ENCODE data around the gene SLCO4A1.
A peak's percentile ranks its signal among the peaks of the same experiment; 100 is the strongest.

The SLCO4A1 gene

DNA sequence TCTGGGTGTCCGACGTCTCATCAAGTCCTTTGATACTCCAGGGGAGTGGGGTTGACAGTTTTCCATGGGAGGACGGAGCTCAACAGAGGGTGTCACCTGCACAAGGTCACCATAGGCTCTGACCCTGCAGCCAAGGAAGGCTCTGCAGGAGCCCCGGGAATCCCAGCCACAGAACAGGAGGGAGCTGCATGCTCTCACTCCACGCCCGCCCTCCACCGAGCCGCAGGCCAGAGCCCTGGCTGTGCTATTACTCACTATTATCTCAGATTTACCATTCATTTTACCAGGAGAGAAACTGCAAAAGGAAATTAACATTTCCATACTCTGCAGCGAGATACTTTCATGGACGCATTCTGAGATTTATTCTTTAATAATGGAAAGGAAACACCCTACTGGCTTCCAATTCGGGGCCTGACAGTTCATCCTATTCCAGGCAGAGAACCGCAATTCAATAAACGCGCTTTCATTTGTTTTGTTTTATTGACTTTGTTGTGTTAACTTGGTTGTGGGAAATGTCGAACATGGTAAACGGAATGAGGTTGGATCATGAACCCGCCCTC is 48.0 kb downstream of the SLCO4A1 start:
- no peak overlapping the region for H3K4me3 ChIP-seq (ENCODE audit: extremely low read depth, insufficient read depth, low read length, poor library complexity, severe bottlenecking)
- no peaks in the 10 kb centered on the region for H3K36me3 ChIP-seq (ENCODE audit: control insufficient read depth, insufficient read depth, low read length)
- H3K9me3 ChIP-seq (ENCODE audit: control insufficient read depth, low read length): no peaks in the 10 kb centered on the region
- H3K27ac ChIP-seq (ENCODE audit: low read depth, low read length, severe bottlenecking): no peak overlapping the region
- WGBS, 2 experiments (ENCODE audit: insufficient coverage in 2 of 2): 82 to 88% methylated on average over 8 to 12 of the region's 17 CpGs
- peaks cover 28% of the 10 kb centered on the region for H3K4me1 ChIP-seq (ENCODE audit: control insufficient read depth, insufficient read depth, low read length, poor library complexity, severe bottlenecking)

DNA sequence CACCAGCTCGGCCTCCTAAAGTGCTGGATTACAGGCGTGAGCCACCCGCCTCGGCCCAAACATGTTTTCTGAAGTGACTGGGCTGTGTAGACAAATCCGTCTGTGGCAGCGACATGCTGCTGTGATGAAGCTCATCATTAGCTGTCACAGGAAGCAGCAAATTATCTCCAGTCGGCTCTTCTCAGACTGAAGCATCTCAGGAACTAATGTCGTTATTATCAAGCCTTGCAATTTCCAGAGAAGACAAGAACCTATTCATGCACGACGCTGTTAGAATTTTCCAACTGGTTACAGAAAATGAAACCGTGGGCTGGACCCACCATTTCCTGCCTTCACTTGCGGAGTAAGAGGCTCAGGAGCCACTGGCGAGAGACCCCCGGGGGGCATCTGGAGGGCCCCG is 49.2 kb downstream of the SLCO4A1 start:
- Histone ChIP-seq H3K9me3 (ENCODE audit: control insufficient read depth, low read length) (no peaks in the 10 kb centered on the region), H3K4me1 (ENCODE audit: control insufficient read depth, insufficient read depth, low read length, poor library complexity, severe bottlenecking) (peaks cover 19% of the 10 kb centered on the region), H3K36me3 (ENCODE audit: control insufficient read depth, insufficient read depth, low read length) (no peaks in the 10 kb centered on the region), H3K4me3 (ENCODE audit: extremely low read depth, insufficient read depth, low read length, poor library complexity, severe bottlenecking) (no peak overlapping the region), H3K27ac (ENCODE audit: low read depth, low read length, severe bottlenecking) (peak overlapping the region; percentile 36)
- 89 to 93% methylated on average over 15 of the region's 15 CpGs for WGBS, 2 experiments (ENCODE audit: insufficient coverage in 2 of 2)

DNA sequence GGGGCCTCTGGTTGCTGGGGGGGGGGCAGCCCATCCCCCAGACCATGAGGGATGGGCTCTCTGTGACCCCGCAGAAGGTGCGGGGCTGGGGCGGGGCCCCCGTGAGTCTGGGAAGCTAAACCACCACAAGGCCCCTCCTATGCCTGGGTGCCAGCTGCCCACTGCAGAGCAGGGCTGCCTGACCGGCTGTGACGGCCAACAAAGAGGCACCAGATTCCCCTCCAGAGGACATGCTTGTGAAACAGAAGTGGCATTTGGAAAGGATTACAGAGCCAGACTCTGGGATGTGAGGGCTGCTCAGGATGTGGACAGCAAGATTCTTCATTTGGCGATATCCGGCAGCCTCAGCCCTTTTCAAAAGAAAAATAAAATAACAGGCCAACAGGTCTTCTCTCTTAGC is 49.9 kb downstream of the SLCO4A1 start:
- peaks cover 15% of the 10 kb centered on the region for H3K4me1 ChIP-seq (ENCODE audit: control insufficient read depth, insufficient read depth, low read length, poor library complexity, severe bottlenecking)
- H3K27ac ChIP-seq (ENCODE audit: low read depth, low read length, severe bottlenecking): peak overlapping the region; percentile 10
- 96 to 100% methylated on average over 4 to 6 of the region's 8 CpGs for WGBS, 2 experiments (ENCODE audit: insufficient coverage in 2 of 2)
- no peak overlapping the region for H3K4me3 ChIP-seq (ENCODE audit: extremely low read depth, insufficient read depth, low read length, poor library complexity, severe bottlenecking)
- no peaks in the 10 kb centered on the region for H3K9me3 ChIP-seq (ENCODE audit: control insufficient read depth, low read length)
- no peaks in the 10 kb centered on the region for H3K36me3 ChIP-seq (ENCODE audit: control insufficient read depth, insufficient read depth, low read length)

DNA sequence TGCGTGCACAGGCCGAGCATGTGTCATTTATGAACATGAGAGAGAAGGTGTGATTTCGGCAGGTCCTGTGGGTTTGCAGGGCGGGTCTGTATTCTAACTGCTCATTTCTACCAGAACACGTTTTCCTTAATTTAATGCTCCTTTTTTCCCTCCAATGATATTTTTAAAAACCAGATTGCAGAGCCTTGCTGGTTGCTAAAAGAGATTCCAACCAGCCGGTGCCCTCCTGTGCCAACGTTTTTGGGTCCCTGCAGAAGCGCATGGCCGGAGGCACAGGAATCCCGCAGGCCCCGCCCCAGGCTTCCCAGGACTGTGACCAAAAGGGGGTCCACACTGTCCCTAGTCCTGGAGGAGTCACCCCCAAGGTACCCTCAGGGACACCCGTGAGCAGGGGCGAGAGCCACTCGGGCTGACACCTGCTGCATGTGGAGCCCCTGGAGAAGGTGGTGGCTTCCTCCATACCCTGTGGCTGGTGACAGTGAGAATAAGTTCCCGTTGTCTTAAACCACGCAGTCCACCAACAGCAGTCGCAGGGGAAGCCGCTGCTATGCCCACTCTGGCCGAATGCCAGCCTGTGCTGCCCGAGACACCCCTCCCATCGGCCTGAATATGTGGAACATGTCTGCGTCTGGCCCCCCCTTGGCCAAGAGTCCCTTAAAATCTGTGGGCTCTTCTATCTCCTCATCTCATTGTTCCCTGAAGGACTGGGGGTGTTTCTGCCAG is 50.7 kb downstream of the SLCO4A1 start:
- no peak overlapping the region for H3K4me3 ChIP-seq (ENCODE audit: extremely low read depth, insufficient read depth, low read length, poor library complexity, severe bottlenecking)
- WGBS, 2 experiments (ENCODE audit: insufficient coverage in 2 of 2): 88 to 91% methylated on average over 18 to 19 of the region's 22 CpGs
- no peak overlapping the region for H3K27ac ChIP-seq (ENCODE audit: low read depth, low read length, severe bottlenecking)
- H3K36me3 ChIP-seq (ENCODE audit: control insufficient read depth, insufficient read depth, low read length): no peaks in the 10 kb centered on the region
- H3K4me1 ChIP-seq (ENCODE audit: control insufficient read depth, insufficient read depth, low read length, poor library complexity, severe bottlenecking): peaks cover 15% of the 10 kb centered on the region
- no peaks in the 10 kb centered on the region for H3K9me3 ChIP-seq (ENCODE audit: control insufficient read depth, low read length)

DNA sequence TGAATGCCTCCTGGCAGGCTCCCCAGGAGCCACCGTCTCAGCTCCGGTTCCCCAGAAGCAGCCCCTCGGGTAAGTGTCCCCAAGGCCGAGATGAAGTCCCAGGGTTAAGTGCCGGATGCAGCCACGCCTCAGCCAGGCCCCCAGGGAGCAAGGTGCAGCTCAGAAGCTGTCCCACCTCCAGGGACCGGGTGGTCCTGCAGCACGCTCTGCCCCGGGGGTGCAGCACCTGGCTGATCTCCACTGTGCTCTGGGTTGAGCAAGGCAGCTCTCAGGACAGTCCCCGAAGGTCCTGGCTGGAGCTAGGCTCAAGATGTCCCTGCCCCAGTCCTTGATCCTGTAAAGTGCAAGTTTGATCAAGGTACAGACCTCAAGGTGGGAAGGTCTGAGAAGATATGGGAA is 51.2 kb downstream of the SLCO4A1 start:
- Histone ChIP-seq H3K36me3 (ENCODE audit: control insufficient read depth, insufficient read depth, low read length) (no peaks in the 10 kb centered on the region), H3K4me1 (ENCODE audit: control insufficient read depth, insufficient read depth, low read length, poor library complexity, severe bottlenecking) (peaks cover 11% of the 10 kb centered on the region), H3K27ac (ENCODE audit: low read depth, low read length, severe bottlenecking) (no peak overlapping the region), H3K4me3 (ENCODE audit: extremely low read depth, insufficient read depth, low read length, poor library complexity, severe bottlenecking) (no peak overlapping the region), H3K9me3 (ENCODE audit: control insufficient read depth, low read length) (no peaks in the 10 kb centered on the region)
- WGBS, 2 experiments (ENCODE audit: insufficient coverage in 2 of 2): 90 to 91% methylated on average over 10 of the region's 10 CpGs

DNA sequence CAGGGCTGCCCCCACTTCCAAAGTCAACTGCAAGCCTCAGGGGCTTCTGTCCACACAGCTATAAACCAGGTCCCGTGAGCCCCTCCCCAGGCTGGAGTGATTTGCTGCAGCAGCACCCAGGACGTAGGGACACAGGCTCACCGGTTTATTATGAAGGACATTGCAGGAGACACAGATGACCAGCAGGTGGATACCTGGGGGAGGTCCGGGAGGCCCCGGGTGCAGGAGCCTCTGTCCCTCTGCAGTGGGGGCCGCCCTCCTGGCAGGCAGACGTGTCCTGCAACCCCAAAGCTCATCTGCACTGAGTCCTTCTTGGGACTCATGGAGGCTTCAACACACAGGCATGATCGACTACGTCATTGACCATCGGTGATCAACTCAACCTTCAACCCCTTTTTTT is 51.8 kb downstream of the SLCO4A1 start:
- H3K9me3 ChIP-seq (ENCODE audit: control insufficient read depth, low read length): no peaks in the 10 kb centered on the region
- 87 to 89% methylated on average over 6 to 9 of the region's 10 CpGs for WGBS, 2 experiments (ENCODE audit: insufficient coverage in 2 of 2)
- no peaks in the 10 kb centered on the region for H3K36me3 ChIP-seq (ENCODE audit: control insufficient read depth, insufficient read depth, low read length)
- H3K27ac ChIP-seq (ENCODE audit: low read depth, low read length, severe bottlenecking): no peak overlapping the region
- H3K4me3 ChIP-seq (ENCODE audit: extremely low read depth, insufficient read depth, low read length, poor library complexity, severe bottlenecking): no peak overlapping the region
- peaks cover 7% of the 10 kb centered on the region for H3K4me1 ChIP-seq (ENCODE audit: control insufficient read depth, insufficient read depth, low read length, poor library complexity, severe bottlenecking)

DNA sequence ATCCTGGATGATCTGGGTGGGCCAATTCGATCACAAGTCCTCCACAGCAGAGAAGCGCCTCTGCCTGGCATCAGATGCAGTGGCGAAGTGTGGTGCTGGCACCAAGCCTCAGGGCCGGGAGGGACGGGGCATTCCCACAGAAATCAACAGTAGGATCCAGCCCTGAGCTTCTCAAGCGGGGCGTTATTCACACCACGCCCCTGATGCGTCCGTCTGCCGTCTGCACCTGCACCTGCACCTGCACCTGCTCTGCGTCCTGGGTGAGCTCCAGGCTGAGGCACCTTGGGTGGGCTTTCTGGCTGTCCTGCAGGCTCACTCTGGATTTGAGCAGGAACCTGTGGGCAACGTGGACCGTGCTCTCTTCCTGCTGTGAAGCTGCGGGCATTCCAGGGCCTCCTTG is 52.6 kb downstream of the SLCO4A1 start:
- no peak overlapping the region for H3K4me3 ChIP-seq (ENCODE audit: extremely low read depth, insufficient read depth, low read length, poor library complexity, severe bottlenecking)
- no peaks in the 10 kb centered on the region for H3K36me3 ChIP-seq (ENCODE audit: control insufficient read depth, insufficient read depth, low read length)
- no peaks in the 10 kb centered on the region for H3K9me3 ChIP-seq (ENCODE audit: control insufficient read depth, low read length)
- H3K27ac ChIP-seq (ENCODE audit: low read depth, low read length, severe bottlenecking): no peak overlapping the region
- 89 to 91% methylated on average over 14 to 15 of the region's 15 CpGs for WGBS, 2 experiments (ENCODE audit: insufficient coverage in 2 of 2)
- peaks cover 4% of the 10 kb centered on the region for H3K4me1 ChIP-seq (ENCODE audit: control insufficient read depth, insufficient read depth, low read length, poor library complexity, severe bottlenecking)

DNA sequence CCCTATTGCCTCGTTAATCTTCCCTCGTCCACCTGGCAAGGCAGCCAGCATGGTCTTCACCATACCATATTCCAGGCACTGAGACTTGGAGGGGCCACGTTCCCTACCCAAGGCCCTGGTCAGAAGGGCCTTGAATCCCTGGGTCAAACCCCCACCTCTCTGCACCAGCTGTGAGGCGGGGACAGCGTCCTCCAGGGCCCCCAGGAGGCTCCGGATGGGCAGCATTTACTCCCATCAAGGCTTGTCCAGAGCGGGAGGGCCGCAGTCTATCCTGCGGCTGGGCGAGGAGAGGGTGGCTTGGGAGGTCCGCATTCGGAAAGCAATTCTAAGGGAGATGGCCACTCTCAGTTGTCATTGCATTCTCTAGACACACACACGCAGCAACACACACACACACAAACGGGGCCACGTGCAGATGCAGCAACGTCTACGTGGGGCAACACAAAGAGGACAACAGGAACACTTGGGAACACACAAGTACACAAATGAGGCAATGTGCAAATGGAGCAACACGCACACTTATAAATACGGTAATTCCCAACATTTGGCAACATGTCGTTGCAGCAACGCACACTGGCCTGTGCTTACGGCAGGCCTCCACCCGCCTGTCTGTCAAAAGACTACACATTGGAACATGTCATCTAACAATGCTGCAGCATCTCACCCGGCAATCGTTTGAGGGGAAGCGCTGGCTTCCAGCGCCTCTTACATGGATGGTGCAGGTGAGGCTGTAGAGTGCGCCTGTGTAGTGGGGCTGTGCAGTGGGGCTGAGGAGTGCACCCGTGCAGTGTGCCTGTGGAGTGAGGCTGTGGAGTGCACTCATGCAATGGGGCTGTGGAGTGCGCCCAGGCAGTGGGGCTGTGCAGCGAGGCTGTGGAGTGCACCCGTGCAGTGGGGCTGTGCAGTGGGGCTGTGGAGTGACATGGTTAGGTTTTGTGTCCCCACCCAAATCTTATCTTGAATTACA is 53.4 kb downstream of the SLCO4A1 start:
- WGBS, 2 experiments (ENCODE audit: insufficient coverage in 2 of 2): 90 to 91% methylated on average over 24 to 29 of the region's 32 CpGs
- peaks cover 4% of the 10 kb centered on the region for H3K4me1 ChIP-seq (ENCODE audit: control insufficient read depth, insufficient read depth, low read length, poor library complexity, severe bottlenecking)
- H3K27ac ChIP-seq (ENCODE audit: low read depth, low read length, severe bottlenecking): no peak overlapping the region
- H3K4me3 ChIP-seq (ENCODE audit: extremely low read depth, insufficient read depth, low read length, poor library complexity, severe bottlenecking): no peak overlapping the region
- no peaks in the 10 kb centered on the region for H3K36me3 ChIP-seq (ENCODE audit: control insufficient read depth, insufficient read depth, low read length)
- H3K9me3 ChIP-seq (ENCODE audit: control insufficient read depth, low read length): no peaks in the 10 kb centered on the region

DNA sequence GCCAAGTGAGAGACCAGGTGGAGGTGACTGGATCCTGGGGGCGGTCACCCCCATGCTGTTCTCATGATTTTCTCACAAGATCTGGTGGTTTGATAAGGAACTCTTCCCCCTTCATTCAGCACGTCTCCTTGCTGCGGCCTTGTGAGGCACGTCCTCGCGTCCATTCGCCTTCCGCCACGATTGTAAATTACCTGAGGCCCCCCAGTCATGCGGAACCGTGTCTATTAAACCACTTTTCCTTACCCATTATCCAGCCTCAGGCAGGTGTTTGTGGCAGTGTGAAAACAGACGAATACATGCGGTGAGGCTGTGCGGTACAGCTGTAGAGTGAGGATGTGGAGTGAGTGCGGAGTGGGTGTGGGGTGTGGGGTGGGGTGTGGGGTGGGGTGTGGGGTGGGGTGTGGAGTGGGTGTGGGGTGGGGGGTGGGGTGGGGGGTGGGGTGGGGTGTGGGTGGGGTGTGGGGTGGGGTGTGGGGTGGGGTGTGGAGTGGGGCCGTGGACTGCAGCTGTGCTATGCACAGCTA is 54.2 kb downstream of the SLCO4A1 start:
- Histone ChIP-seq H3K9me3 (ENCODE audit: control insufficient read depth, low read length) (no peaks in the 10 kb centered on the region), H3K27ac (ENCODE audit: low read depth, low read length, severe bottlenecking) (no peak overlapping the region), H3K4me1 (ENCODE audit: control insufficient read depth, insufficient read depth, low read length, poor library complexity, severe bottlenecking) (peaks cover under 1% of the 10 kb centered on the region), H3K36me3 (ENCODE audit: control insufficient read depth, insufficient read depth, low read length) (no peaks in the 10 kb centered on the region), H3K4me3 (ENCODE audit: extremely low read depth, insufficient read depth, low read length, poor library complexity, severe bottlenecking) (no peak overlapping the region)
- WGBS, 2 experiments (ENCODE audit: insufficient coverage in 2 of 2): 86% methylated on average over 3 of the region's 16 CpGs; no CpG with 5 or more reads in 1 of the 2 experiments

DNA sequence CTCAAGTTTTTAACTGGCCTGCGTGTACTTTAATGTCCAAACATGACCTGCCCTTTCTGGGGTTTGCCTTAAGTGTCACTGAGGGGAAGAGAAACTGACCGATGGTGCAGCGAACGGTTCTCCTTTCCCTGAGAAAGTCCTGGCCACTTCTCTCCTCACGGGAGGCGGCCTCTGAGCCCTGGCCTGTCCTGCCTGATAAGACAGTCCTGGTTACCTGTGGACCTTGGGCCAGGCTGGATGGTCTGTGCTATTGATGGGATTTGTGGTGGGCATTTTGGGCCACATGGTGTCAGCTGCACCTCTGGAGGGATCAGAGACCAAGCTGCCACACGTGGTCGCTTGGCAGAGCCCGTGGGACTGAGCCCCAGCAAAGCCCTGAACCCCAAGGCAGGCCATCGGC is 54.7 kb downstream of the SLCO4A1 start:
- H3K4me1 ChIP-seq (ENCODE audit: control insufficient read depth, insufficient read depth, low read length, poor library complexity, severe bottlenecking): no peaks in the 10 kb centered on the region
- no peak overlapping the region for H3K27ac ChIP-seq (ENCODE audit: low read depth, low read length, severe bottlenecking)
- WGBS, 2 experiments (ENCODE audit: insufficient coverage in 2 of 2): 87 to 88% methylated on average over 9 to 10 of the region's 10 CpGs
- H3K4me3 ChIP-seq (ENCODE audit: extremely low read depth, insufficient read depth, low read length, poor library complexity, severe bottlenecking): no peak overlapping the region
- no peaks in the 10 kb centered on the region for H3K9me3 ChIP-seq (ENCODE audit: control insufficient read depth, low read length)
- no peaks in the 10 kb centered on the region for H3K36me3 ChIP-seq (ENCODE audit: control insufficient read depth, insufficient read depth, low read length)
